Body of pancreas (tissue), 4 donors: ENCODE measurements around the gene SBNO2.

Experiments
- POLR2A ChIP-seq, 3 donors: fragments of 450-650 bp; IDR thresholded peaks; one replicate each; pipeline ENCODE4 v1.6.1; 2016; ENCODE audit warnings: antibody characterized with exemption in 3 of 3, mild to moderate bottlenecking in 2 of 3
- TF ChIP-seq, protein P1 (sequence below), 7 experiments: fragments of 450-650 bp in 4 of 7; fragments of 200-600 bp in 3 of 7; sonication (generic) in 3 of 7; IDR thresholded peaks; one replicate each; pipeline ENCODE4 v1.5.1; 2016 to 2019; ENCODE audit warnings: antibody characterized with exemption in 7 of 7

DNA sequence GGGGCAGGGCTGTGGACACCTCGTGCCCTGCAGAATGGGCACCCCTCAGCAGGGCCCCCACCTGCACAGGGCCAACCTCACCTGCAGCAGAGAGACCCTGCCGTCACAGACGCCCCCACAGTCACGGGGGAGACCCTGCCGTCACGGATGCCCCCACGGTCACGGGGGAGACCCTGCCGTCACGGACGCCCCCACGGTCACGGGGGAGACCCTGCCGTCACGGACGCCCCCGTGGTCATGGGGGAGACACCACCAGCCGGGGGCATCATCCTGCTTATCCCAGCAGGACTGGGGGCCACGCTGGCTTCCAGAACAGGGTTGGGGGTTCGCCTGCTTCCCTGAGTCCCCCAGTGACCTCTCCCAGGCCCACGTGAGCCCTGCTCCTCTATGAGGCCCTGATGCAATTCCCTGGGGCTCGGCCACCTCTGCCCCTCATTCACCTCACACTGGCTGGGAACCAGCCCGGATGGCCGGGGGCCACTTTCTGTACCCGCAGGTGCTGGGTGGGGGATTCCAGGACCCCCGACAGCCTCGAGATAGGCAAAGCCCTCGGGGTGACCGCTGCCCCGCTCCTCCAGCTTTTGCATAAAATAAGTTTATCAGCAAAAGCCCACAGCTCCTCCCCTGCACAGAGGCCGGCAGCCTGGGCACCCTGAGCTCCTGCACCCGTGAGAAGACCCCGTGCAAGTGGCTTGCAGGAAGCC lies 23.6 kb downstream of the SBNO2 start:
- TF ChIP-seq, protein P1, sequence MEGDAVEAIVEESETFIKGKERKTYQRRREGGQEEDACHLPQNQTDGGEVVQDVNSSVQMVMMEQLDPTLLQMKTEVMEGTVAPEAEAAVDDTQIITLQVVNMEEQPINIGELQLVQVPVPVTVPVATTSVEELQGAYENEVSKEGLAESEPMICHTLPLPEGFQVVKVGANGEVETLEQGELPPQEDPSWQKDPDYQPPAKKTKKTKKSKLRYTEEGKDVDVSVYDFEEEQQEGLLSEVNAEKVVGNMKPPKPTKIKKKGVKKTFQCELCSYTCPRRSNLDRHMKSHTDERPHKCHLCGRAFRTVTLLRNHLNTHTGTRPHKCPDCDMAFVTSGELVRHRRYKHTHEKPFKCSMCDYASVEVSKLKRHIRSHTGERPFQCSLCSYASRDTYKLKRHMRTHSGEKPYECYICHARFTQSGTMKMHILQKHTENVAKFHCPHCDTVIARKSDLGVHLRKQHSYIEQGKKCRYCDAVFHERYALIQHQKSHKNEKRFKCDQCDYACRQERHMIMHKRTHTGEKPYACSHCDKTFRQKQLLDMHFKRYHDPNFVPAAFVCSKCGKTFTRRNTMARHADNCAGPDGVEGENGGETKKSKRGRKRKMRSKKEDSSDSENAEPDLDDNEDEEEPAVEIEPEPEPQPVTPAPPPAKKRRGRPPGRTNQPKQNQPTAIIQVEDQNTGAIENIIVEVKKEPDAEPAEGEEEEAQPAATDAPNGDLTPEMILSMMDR (IDR thresholded peaks at IDR 0.05): no peak
- TF ChIP-seq POLR2A (IDR thresholded peaks at IDR 0.05): no peak
